Lower leg skin (tissue), 4 donors: ENCODE measurements around the gene TULP3. TPM values are rescaled to one million over a fixed set of nuclear protein-coding genes. Genes with fewer than 3 reads are reported as not detected.
"Not testable (repeated sequence)": the region's sequence is repeated elsewhere in the genome, so short reads cannot be mapped to it uniquely, and the experiment has no call there.

ENCODE experiments used
- DNase-seq, 2 donors: peaks; one replicate each; pipeline ENCODE4 v3.0.0-alpha.2; 2019; ENCODE audit warnings: low spot score in 2 of 2
- H3K4me3 ChIP-seq: fragments of 200-600 bp; sonication (generic); 2 replicates; pipeline ENCODE4 v1.5.1; 2017; ENCODE audit warnings: mild to moderate bottlenecking, low read depth; ENCODE audit not compliant: poor library complexity, severe bottlenecking
- CTCF ChIP-seq, 3 donors: fragments of 450-650 bp; IDR thresholded peaks; one replicate each; pipeline ENCODE4 v1.5.1; 2016; ENCODE audit warnings: antibody characterized with exemption in 3 of 3, mild to moderate bottlenecking in 3 of 3, moderate library complexity in 2 of 3
- POLR2A ChIP-seq, 2 donors: fragments of 450-650 bp; IDR thresholded peaks; one replicate each; pipeline ENCODE4 v1.6.1; 2016 to 2017; ENCODE audit warnings: antibody characterized with exemption in 2 of 2, mild to moderate bottlenecking in 1 of 2, moderate library complexity in 1 of 2
- WGBS, 2 donors: methylation state at CpG; one replicate each; pipeline ENCODE4 v1.1.5; 2018; 5-methylcytosine and 5-hydroxymethylcytosine counted together
- intact Hi-C: fragments of 100-400 bp; cut with DNase I; formaldehyde crosslinking; loops from one replicate; pipeline ENCODE4 v1.15.0; 2023; ENCODE audit warnings: low total_unique reads
- total RNA-seq, 4 donors: library from RNA; depleted of rRNA; stranded (reverse); fragments of >200 nt; gene quantifications; one replicate each; pipeline ENCODE4 v1.1.0, GENCODE V29; 2016

The TULP3 gene
- total RNA-seq, 4 donors from 2014 or later, result 22.8 to 37.3 (median 27.5) TPM

- DNase-seq, result no peak
- intact Hi-C loops, result loop anchor here (10.0 kb wide), 1 partner anchor 88 kb away; no protein-coding TSS in a partner anchor
- TF ChIP-seq POLR2A (IDR thresholded peaks at IDR 0.05) (no peak), CTCF (IDR thresholded peaks at IDR 0.05) (no peak)
- no peak within 1 kb of the TSS for H3K4me3 ChIP-seq
- WGBS, 2 donors, result 84 to 95% methylated on average over 2 to 3 of the region's 3 CpGs
These were observed 33.7 kb upstream of the TULP3 start, which contains the start of gene TEX52 for GRCh38 chr12:2857021-2857431. TEX52 (minus strand) TSS chr12:2857039; CDS start chr12:2857026, 13 bp downstream.

DNA sequence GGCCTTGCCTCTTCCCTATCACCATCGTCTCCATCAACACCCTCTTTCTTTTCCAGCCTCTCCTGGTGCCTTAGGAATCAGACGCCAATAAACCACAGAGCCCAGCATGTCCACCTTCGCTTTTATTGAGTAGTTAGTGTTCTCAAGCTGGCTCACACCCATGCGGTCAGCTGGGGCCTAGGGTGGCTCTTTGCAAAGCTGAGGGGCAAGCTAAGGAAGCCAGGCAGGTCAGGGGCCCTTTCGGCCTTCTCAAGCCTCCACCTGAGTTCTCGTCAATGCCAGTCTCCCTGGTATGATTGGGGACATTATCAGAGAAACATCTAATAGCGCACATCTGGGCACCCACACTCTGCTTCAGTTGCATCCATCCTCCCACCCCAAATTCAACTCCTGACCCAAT, 33.1 kb upstream of the TULP3 start:
- no peak for TF ChIP-seq CTCF (IDR thresholded peaks at IDR 0.05)
- no peak for TF ChIP-seq POLR2A (IDR thresholded peaks at IDR 0.05)

DNA sequence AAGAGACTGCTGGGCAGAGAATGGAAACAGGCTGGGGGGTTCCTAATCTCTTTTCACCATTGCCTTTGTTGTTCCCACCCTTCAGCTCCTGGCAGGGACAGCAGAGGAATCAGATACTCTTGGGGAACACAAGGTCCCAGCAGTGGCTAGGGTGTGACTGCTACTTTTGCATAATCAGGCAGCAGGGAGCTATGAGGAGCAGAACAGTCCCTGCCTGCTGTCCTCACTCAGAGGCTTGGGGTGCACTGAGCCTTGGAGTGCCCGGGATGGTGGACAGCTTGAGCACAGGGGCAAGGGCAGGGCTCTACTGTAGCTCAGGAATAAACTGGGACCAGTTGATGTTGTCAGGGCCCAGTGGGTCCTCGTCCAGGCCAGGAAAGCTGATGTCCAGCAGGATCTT, 32.4 kb upstream of the TULP3 start:
- no peak for DNase-seq
- no peak overlapping the region for H3K4me3 ChIP-seq
- TF ChIP-seq POLR2A (IDR thresholded peaks at IDR 0.05), result no peak
- TF ChIP-seq CTCF (IDR thresholded peaks at IDR 0.05), result no peak
- 58 to 94% methylated on average over 2 of the region's 2 CpGs for WGBS, 2 donors
- intact Hi-C loops, result loop anchor here (10.0 kb wide), 1 partner anchor 86 kb away; no protein-coding TSS in a partner anchor

More for the DNA sequence above, 33.1 kb upstream of the TULP3 start:
- WGBS, 2 donors, result 91 to 97% methylated on average over 7 of the region's 7 CpGs
- H3K4me3 ChIP-seq, result no peak overlapping the region
- intact Hi-C loops, result loop anchor here (10.0 kb wide), 1 partner anchor 87 kb away; no protein-coding TSS in a partner anchor
- no peak for DNase-seq

- WGBS, 2 donors, result 82 to 87% methylated on average over 12 of the region's 12 CpGs
- no peak for TF ChIP-seq POLR2A (IDR thresholded peaks at IDR 0.05)
- TF ChIP-seq CTCF (IDR thresholded peaks at IDR 0.05), result no peak
- DNase-seq, result no peak
- intact Hi-C loops, result loop anchor here (10.0 kb wide), 1 partner anchor 86 kb away; no protein-coding TSS in a partner anchor
- no peak overlapping the region for H3K4me3 ChIP-seq
These were observed 31.7 kb upstream of the TULP3 start for GRCh38 chr12:2858944-2859421.

DNA sequence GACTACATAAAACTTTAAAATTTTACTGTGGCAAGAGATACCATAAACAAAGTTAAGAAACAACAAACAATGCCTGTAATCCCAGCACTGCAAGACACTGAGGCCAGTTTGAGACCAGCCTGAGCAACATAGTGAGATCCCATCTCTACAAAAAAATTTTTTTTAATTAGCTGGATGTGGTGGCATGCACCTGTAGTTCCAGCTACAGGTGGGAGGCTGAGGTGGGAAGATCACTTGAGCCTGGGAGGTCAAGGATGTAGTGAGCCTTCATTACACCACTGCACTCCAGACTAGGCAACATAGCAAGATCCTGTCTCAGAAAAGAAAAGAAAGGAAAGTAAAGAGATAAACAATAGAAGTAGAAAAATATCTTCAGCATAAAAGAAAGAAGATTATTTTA, 30.5 kb upstream of the TULP3 start:
- DNase-seq, result no peak
- intact Hi-C loops, result no loop called here
- H3K4me3 ChIP-seq, result no peak overlapping the region
- no peak for TF ChIP-seq CTCF (IDR thresholded peaks at IDR 0.05)
- no peak for TF ChIP-seq POLR2A (IDR thresholded peaks at IDR 0.05)

DNA sequence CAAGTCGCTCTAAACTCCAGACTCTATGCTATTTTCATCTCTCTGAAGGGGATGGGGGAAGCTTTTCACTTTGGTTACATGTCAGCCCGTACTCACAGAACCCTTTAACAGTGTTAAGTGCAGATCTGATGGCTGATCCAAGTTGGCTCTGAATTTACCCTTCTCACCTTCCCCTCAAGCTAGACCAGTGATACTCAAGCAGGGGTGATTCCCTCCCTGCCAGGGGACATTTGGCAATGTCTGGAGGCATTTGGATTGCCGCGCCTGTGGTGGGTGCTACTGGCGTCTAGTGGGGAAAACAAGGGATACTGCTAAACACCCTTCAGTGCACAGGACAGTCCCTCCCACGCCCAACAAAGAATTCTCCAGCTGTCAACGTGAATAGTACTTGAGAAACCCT, 27.8 kb upstream of the TULP3 start:
- WGBS, 2 donors, result 86 to 93% methylated on average over 7 of the region's 7 CpGs
- DNase-seq, result no peak
- intact Hi-C loops, result no loop called here
- H3K4me3 ChIP-seq, result no peak overlapping the region
- TF ChIP-seq POLR2A (IDR thresholded peaks at IDR 0.05), result no peak
- no peak for TF ChIP-seq CTCF (IDR thresholded peaks at IDR 0.05)

- DNase-seq, intact Hi-C loops, H3K4me3 ChIP-seq: not testable (repeated sequence)
- WGBS, 2 donors, result 93 to 96% methylated on average over 7 of the region's 7 CpGs
These were observed 27.3 kb upstream of the TULP3 start for GRCh38 chr12:2863402-2863801.
